HL-60 (cell line): ENCODE data around the gene DHRS1.

Experiments used
- DNase-seq, 2 experiments: peaks; one replicate each; pipeline ENCODE4 v3.0.0-alpha.2; 2010 to 2020; ENCODE audit warnings: low read depth in 1 of 2, low spot score in 1 of 2
- H3K27ac ChIP-seq: fragments of 250-450 bp; sonication (Bioruptor Pico); replicated peaks from 2 replicates; pipeline ENCODE4 v1.5.1; 2020; ENCODE audit warnings: mild to moderate bottlenecking, moderate library complexity
- H3K27me3 ChIP-seq: fragments of 250-450 bp; sonication (Bioruptor Pico); 2 replicates; pipeline ENCODE4 v1.5.1; 2021; ENCODE audit warnings: mild to moderate bottlenecking, moderate library complexity; ENCODE audit not compliant: insufficient read depth, poor library complexity, severe bottlenecking
- H3K4me3 ChIP-seq: replicated peaks from 2 replicates; pipeline ENCODE4 v1.5.1; 2011; ENCODE audit warnings: mild to moderate bottlenecking, control low read depth, low read length; ENCODE audit not compliant: insufficient read depth
- CTCF ChIP-seq: IDR thresholded peaks from one replicate; pipeline ENCODE4 v1.5.1; 2011; ENCODE audit warnings: low read length, control low read depth, inconsistent platforms; ENCODE audit not compliant: insufficient read depth
- GABPA ChIP-seq: IDR thresholded peaks from 2 replicates; pipeline ENCODE4 v1.6.1; 2012; ENCODE audit warnings: low read depth
- POLR2AphosphoS5 ChIP-seq: IDR thresholded peaks from 2 replicates; pipeline ENCODE4 v1.6.1; 2012; ENCODE audit warnings: low read depth
- REST ChIP-seq: IDR thresholded peaks from 2 replicates; pipeline ENCODE4 v1.6.1; 2012; ENCODE audit warnings: low read depth; ENCODE audit not compliant: insufficient replicate concordance
- SPI1 ChIP-seq: IDR thresholded peaks from 2 replicates; pipeline ENCODE4 v1.6.1; 2012; ENCODE audit warnings: low read depth, mild to moderate bottlenecking, borderline replicate concordance

The DHRS1 gene

GRCh38 chr14:24332268-24332993 lies 32.9 kb upstream of the DHRS1 start:
- Histone ChIP-seq H3K4me3 (no peak overlapping the region), H3K27ac (no peak overlapping the region), H3K27me3 (peaks cover 10% of the 10 kb centered on the region)
- TF ChIP-seq CTCF (peak; percentile 88), SPI1 (no peak), POLR2AphosphoS5 (peak; percentile 50), GABPA (no peak), REST (no peak)
- peak; percentile 68 to 94 for DNase-seq

- H3K27ac ChIP-seq: peak overlapping the region; percentile 31; the same call in 1 of the 2 replicates
- H3K4me3 ChIP-seq: 0 out of 2 replicates have a peak overlapping the region, but pooled peaks have one; percentile 10
- DNase-seq: peak in 1 of 2 experiments; percentile 56
- H3K27me3 ChIP-seq: peaks cover 10% of the 10 kb centered on the region
- no peak for TF ChIP-seq POLR2AphosphoS5
- TF ChIP-seq SPI1: no peak
- no peak for TF ChIP-seq REST
- TF ChIP-seq CTCF: no peak
- TF ChIP-seq GABPA: no peak
These were observed 32.2 kb upstream of the DHRS1 start for GRCh38 chr14:24331731-24332267.

- Histone ChIP-seq H3K27me3 (peaks cover 10% of the 10 kb centered on the region), H3K4me3 (no peak overlapping the region), H3K27ac (no peak overlapping the region)
- DNase-seq: no peak
- no peak for TF ChIP-seq REST
- no peak for TF ChIP-seq GABPA
- no peak for TF ChIP-seq POLR2AphosphoS5
- no peak for TF ChIP-seq CTCF
- TF ChIP-seq SPI1: no peak
These were observed 31.5 kb upstream of the DHRS1 start for GRCh38 chr14:24330973-24331674.
